ENCODE data around the gene CCDC92. TPM values are rescaled to one million over a fixed set of nuclear protein-coding genes. Genes with fewer than 3 reads are reported as not detected.

CCDC92 gene
- 8.0 and 20.6 TPM in 2 replicates for total RNA-seq

GRCh38 chr12:123972457-123973401 lies at the start of gene CCDC92, which contains the start of gene ZNF664:
Gene CCDC92 (minus strand): TSS chr12:123972831. CDS start chr12:123944305, 28,526 bp downstream.
Gene ZNF664 (plus strand): TSS chr12:123973215. CDS start chr12:124012145, 38,930 bp downstream.

Other genes with a start within 250 kb of the CCDC92 start
- 0.28 and 0.59 TPM in 2 replicates for gene DNAH10, start 210.5 kb downstream of the CCDC92 start, total RNA-seq
- gene ZNF664, start 384 bp upstream of the CCDC92 start, total RNA-seq: 36.2 and 47.1 TPM in 2 replicates

Data from smooth muscle cell of the umbilical artery (primary cell).